Breast epithelium (tissue), 4 donors: Measurements from ENCODE around the gene TMX2. TPM values are rescaled to one million over a fixed set of nuclear protein-coding genes. Genes with fewer than 3 reads are reported as not detected.
"Not testable (repeated sequence)": the region's sequence is repeated elsewhere in the genome, so short reads cannot be mapped to it uniquely, and the experiment has no call there.

Experiments used
- DNase-seq, 2 donors: peaks; one replicate each; pipeline ENCODE4 v3.0.0-alpha.2; 2019; ENCODE audit warnings: low spot score in 2 of 2
- H3K27ac ChIP-seq, 2 donors: fragments of 200-600 bp; sonication (generic) in 1 of 2; one replicate each; pipeline ENCODE4 v1.5.1; 2016 to 2019; ENCODE audit warnings: mild to moderate bottlenecking in 1 of 2
- H3K27me3 ChIP-seq, 2 donors: fragments of 200-600 bp; sonication (generic) in 1 of 2; one replicate each; pipeline versions ENCODE4 v1.5.1 to v1.6.0; 2017 to 2019; ENCODE audit warnings: control low read depth in 1 of 2, mild to moderate bottlenecking in 1 of 2
- H3K36me3 ChIP-seq: fragments of 200-600 bp; one replicate; pipeline ENCODE4 v1.5.1; 2019
- H3K4me1 ChIP-seq, 2 donors: fragments of 200-600 bp; sonication (generic); one replicate each; pipeline ENCODE4 v1.5.1; 2016 to 2019; ENCODE audit warnings: control low read depth in 1 of 2
- H3K4me3 ChIP-seq, 3 donors: fragments of 200-600 bp; sonication (generic); 1 replicate in 2 of 3; 2 replicates in 1 of 3; pipeline ENCODE4 v1.5.1; 2016 to 2019; ENCODE audit warnings: mild to moderate bottlenecking in 3 of 3, moderate library complexity in 2 of 3
- H3K9me3 ChIP-seq, 2 donors: fragments of 200-600 bp; sonication (generic) in 1 of 2; one replicate each; pipeline ENCODE4 v1.5.1; 2016 to 2019; ENCODE audit warnings: control low read depth in 1 of 2
- CTCF ChIP-seq, 3 donors: fragments of 450-650 bp; IDR thresholded peaks; one replicate each; pipeline ENCODE4 v1.5.1; 2016 to 2017; ENCODE audit warnings: antibody characterized with exemption in 3 of 3, mild to moderate bottlenecking in 3 of 3, moderate library complexity in 3 of 3
- POLR2A ChIP-seq: fragments of 450-650 bp; IDR thresholded peaks from one replicate; pipeline ENCODE4 v1.6.1; 2016; ENCODE audit warnings: antibody characterized with exemption, mild to moderate bottlenecking, moderate library complexity
- POLR2AphosphoS5 ChIP-seq, 3 donors: sonication (generic); formaldehyde crosslinking; IDR thresholded peaks; one replicate each; pipeline ENCODE4 v1.6.1; 2017; ENCODE audit warnings: antibody characterized with exemption in 3 of 3
- intact Hi-C: fragments of 100-400 bp; cut with DNase I; formaldehyde crosslinking; loops from one replicate; pipeline ENCODE4 v1.15.1; 2023; ENCODE audit warnings: low total_unique reads
- total RNA-seq, 3 donors: library from RNA; depleted of rRNA; stranded (reverse); fragments of >200 nt; gene quantifications; one replicate each; pipeline ENCODE4 v1.1.0, GENCODE V29; 2016

Gene TMX2
- total RNA-seq, 3 donors from 2014 or later, result 45.8 to 80.1 (median 66.2) TPM

GRCh38 chr11:57680552-57680874 lies 31.9 kb upstream of the TMX2 start:
- peaks cover 0 to 11% of the 10 kb centered on the region in 2 donors for H3K4me1 ChIP-seq
- intact Hi-C loops, result no loop called here
- no peaks in the 10 kb centered on the region for H3K9me3 ChIP-seq
- DNase-seq, result no peak
- H3K27me3 ChIP-seq, result no peaks in the 10 kb centered on the region
- no peaks in the 10 kb centered on the region for H3K36me3 ChIP-seq
- H3K27ac ChIP-seq, result peak overlapping the region in 1 of 2 donors; percentile 61
- TF ChIP-seq CTCF (IDR thresholded peaks at IDR 0.05), result no peak
- TF ChIP-seq POLR2AphosphoS5 (IDR thresholded peaks at IDR 0.05), result no peak
- no peak for TF ChIP-seq POLR2A
- no peak overlapping the region for H3K4me3 ChIP-seq

GRCh38 chr11:57681168-57681567 lies 31.2 kb upstream of the TMX2 start:
- DNase-seq, result no peak
- Histone ChIP-seq H3K36me3 (no peaks in the 10 kb centered on the region), H3K27me3 (no peaks in the 10 kb centered on the region), H3K27ac (peak overlapping the region in 1 of 2 donors; percentile 61), H3K9me3 (no peaks in the 10 kb centered on the region), H3K4me1 (peaks cover 0 to 11% of the 10 kb centered on the region in 2 donors), H3K4me3 (no peak overlapping the region)
- TF ChIP-seq POLR2AphosphoS5 (IDR thresholded peaks at IDR 0.05), result no peak
- TF ChIP-seq POLR2A, result no peak
- no peak for TF ChIP-seq CTCF (IDR thresholded peaks at IDR 0.05)
- intact Hi-C loops, result no loop called here

- H3K36me3 ChIP-seq, H3K27ac ChIP-seq, H3K4me1 ChIP-seq, H3K4me3 ChIP-seq, intact Hi-C loops, H3K9me3 ChIP-seq, DNase-seq, H3K27me3 ChIP-seq: not testable (repeated sequence)
Observed at GRCh38 chr11:57690474-57690873, 21.9 kb upstream of the TMX2 start.

GRCh38 chr11:57698843-57699365 lies 13.5 kb upstream of the TMX2 start:
- no peaks in the 10 kb centered on the region for H3K27me3 ChIP-seq
- intact Hi-C loops, result no loop called here
- TF ChIP-seq POLR2AphosphoS5 (IDR thresholded peaks at IDR 0.05) (no peak), CTCF (IDR thresholded peaks at IDR 0.05) (no peak), POLR2A (no peak)
- no peak overlapping the region for H3K4me3 ChIP-seq
- H3K4me1 ChIP-seq, result no peaks in the 10 kb centered on the region
- no peak for DNase-seq
- no peaks in the 10 kb centered on the region for H3K9me3 ChIP-seq
- H3K36me3 ChIP-seq, result peaks cover 5% of the 10 kb centered on the region
- no peak overlapping the region for H3K27ac ChIP-seq

GRCh38 chr11:57699813-57700212 lies 12.6 kb upstream of the TMX2 start:
- peaks cover 5% of the 10 kb centered on the region for H3K36me3 ChIP-seq
- no peaks in the 10 kb centered on the region for H3K4me1 ChIP-seq
- H3K9me3 ChIP-seq, result no peaks in the 10 kb centered on the region
- H3K27ac ChIP-seq, result no peak overlapping the region
- DNase-seq, result no peak
- H3K27me3 ChIP-seq, result no peaks in the 10 kb centered on the region
- intact Hi-C loops, result no loop called here
- no peak for TF ChIP-seq POLR2AphosphoS5 (IDR thresholded peaks at IDR 0.05)
- TF ChIP-seq POLR2A, result no peak
- TF ChIP-seq CTCF (IDR thresholded peaks at IDR 0.05), result no peak
- H3K4me3 ChIP-seq, result no peak overlapping the region

- Histone ChIP-seq H3K27ac (no peak overlapping the region), H3K27me3 (no peaks in the 10 kb centered on the region), H3K4me3 (no peak overlapping the region), H3K4me1 (no peaks in the 10 kb centered on the region), H3K36me3 (peaks cover 5% of the 10 kb centered on the region), H3K9me3 (no peaks in the 10 kb centered on the region)
- no peak for TF ChIP-seq POLR2AphosphoS5 (IDR thresholded peaks at IDR 0.05)
- TF ChIP-seq CTCF (IDR thresholded peaks at IDR 0.05), result no peak
- TF ChIP-seq POLR2A, result no peak
- intact Hi-C loops, result no loop called here
- DNase-seq, result no peak
Observed at GRCh38 chr11:57700425-57700824, 12.0 kb upstream of the TMX2 start.
